ENCODE results near the gene IQCK.

IQCK gene

GRCh38 chr16:19841184-19841583 lies 123.1 kb downstream of the IQCK start:
- no peak for DNase-seq

- no peak for DNase-seq
These were observed 124.5 kb downstream of the IQCK start for GRCh38 chr16:19842426-19843157.

- no peak for DNase-seq
These were observed 125.3 kb downstream of the IQCK start for GRCh38 chr16:19843371-19843770.

- no peak for DNase-seq
These were observed 127.0 kb downstream of the IQCK start for GRCh38 chr16:19844945-19845641.

- DNase-seq = no peak
These were observed 128.4 kb downstream of the IQCK start for GRCh38 chr16:19846436-19846835.

- DNase-seq = no peak
These were observed 130.7 kb downstream of the IQCK start for GRCh38 chr16:19848756-19849155.

GRCh38 chr16:19850131-19850817 lies 132.2 kb downstream of the IQCK start:
- DNase-seq = no peak

- no peak for DNase-seq
These were observed 133.4 kb downstream of the IQCK start for GRCh38 chr16:19851476-19851875.

GRCh38 chr16:19853132-19853741 lies 135.2 kb downstream of the IQCK start:
- no peak for DNase-seq

GRCh38 chr16:19853742-19854542 lies 135.9 kb downstream of the IQCK start:
- DNase-seq = no peak

GRCh38 chr16:19854543-19854876 lies 136.4 kb downstream of the IQCK start:
- DNase-seq = no peak

GRCh38 chr16:19856120-19856519 lies 138.0 kb downstream of the IQCK start:
- DNase-seq = no peak

- DNase-seq = no peak
These were observed 139.7 kb downstream of the IQCK start for GRCh38 chr16:19857593-19858339.

- no peak for DNase-seq
These were observed 140.4 kb downstream of the IQCK start for GRCh38 chr16:19858340-19859018.

- no peak for DNase-seq
These were observed 141.1 kb downstream of the IQCK start for GRCh38 chr16:19859166-19859565.

- no peak for DNase-seq
These were observed 141.5 kb downstream of the IQCK start for GRCh38 chr16:19859603-19860002.

- no peak for DNase-seq
These were observed 142.3 kb downstream of the IQCK start for GRCh38 chr16:19860166-19861041.

GRCh38 chr16:19861133-19861532 lies 143.1 kb downstream of the IQCK start:
- DNase-seq = no peak

- no peak for DNase-seq
These were observed 143.8 kb downstream of the IQCK start for GRCh38 chr16:19861811-19862327.

GRCh38 chr16:19863990-19864389 lies 145.9 kb downstream of the IQCK start:
- DNase-seq = no peak

Data from stimulated activated CD4-positive, alpha-beta T cell treated with anti-CD3 and anti-CD28 coated beads, Interleukin-2, amount 100 ng/mL, for 48 hours (primary cell).